ENCODE results near the gene CD4.

GRCh38 chr12:6854036-6854435 lies 64.7 kb downstream of the CD4 start:
- no peak for TF ChIP-seq CTCF (conservative IDR thresholded peaks at IDR 0.05 in 1 of 2, IDR thresholded peaks at IDR 0.05 in 1 of 2; ENCODE audit: low read depth in 1 of 2, low read length in 2 of 2)
- TF ChIP-seq EZH2 (IDR thresholded peaks at IDR 0.05; ENCODE audit: low read length, missing control alignments): no peak

Data from fibroblast of lung (primary cell).